Thyroid gland (tissue), 4 donors: Measurements from ENCODE around the gene CRYL1.

ENCODE experiments used
- POLR2A ChIP-seq, 2 donors: fragments of 450-650 bp; IDR thresholded peaks; one replicate each; pipeline ENCODE4 v1.6.1; 2017; ENCODE audit warnings: antibody characterized with exemption in 2 of 2, mild to moderate bottlenecking in 2 of 2, moderate library complexity in 1 of 2
- TF ChIP-seq, protein P1 (sequence below), 6 experiments: fragments of 200-600 bp in 3 of 6; fragments of 450-650 bp in 3 of 6; sonication (generic) in 3 of 6; IDR thresholded peaks; one replicate each; pipeline ENCODE4 v1.5.1; 2016 to 2019; ENCODE audit warnings: antibody characterized with exemption in 6 of 6, mild to moderate bottlenecking in 2 of 6, inconsistent platforms in 1 of 6, moderate library complexity in 1 of 6

DNA sequence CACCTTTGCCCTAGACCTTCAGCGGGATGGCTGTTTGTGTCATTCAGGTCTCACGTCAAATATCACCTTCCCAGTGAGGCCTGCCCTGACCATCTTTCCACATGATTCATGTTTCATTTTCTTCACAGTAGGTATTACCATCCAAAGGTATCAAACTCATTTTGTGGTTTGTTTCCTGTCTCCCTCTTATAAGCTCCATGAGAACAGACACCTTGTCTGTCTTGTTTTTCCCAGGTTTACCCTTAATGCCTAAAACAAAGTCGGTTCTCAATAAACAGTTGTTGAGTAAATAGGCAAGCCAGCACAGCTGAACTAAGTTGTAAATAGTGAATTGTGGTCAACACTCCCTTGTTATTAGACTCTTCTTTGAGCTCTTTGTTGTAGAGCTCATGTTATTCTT, 170.9 kb downstream of the CRYL1 start:
- TF ChIP-seq, protein P1, sequence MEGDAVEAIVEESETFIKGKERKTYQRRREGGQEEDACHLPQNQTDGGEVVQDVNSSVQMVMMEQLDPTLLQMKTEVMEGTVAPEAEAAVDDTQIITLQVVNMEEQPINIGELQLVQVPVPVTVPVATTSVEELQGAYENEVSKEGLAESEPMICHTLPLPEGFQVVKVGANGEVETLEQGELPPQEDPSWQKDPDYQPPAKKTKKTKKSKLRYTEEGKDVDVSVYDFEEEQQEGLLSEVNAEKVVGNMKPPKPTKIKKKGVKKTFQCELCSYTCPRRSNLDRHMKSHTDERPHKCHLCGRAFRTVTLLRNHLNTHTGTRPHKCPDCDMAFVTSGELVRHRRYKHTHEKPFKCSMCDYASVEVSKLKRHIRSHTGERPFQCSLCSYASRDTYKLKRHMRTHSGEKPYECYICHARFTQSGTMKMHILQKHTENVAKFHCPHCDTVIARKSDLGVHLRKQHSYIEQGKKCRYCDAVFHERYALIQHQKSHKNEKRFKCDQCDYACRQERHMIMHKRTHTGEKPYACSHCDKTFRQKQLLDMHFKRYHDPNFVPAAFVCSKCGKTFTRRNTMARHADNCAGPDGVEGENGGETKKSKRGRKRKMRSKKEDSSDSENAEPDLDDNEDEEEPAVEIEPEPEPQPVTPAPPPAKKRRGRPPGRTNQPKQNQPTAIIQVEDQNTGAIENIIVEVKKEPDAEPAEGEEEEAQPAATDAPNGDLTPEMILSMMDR (IDR thresholded peaks at IDR 0.05): no peak
- no peak for TF ChIP-seq POLR2A (IDR thresholded peaks at IDR 0.05)
